Peyer's patch (tissue), 4 donors: ENCODE data around the gene TENT5C.

Experiments
- CTCF ChIP-seq, 6 experiments: fragments of 450-650 bp in 4 of 6; fragments of 200-600 bp in 2 of 6; sonication (generic) in 1 of 6; IDR thresholded peaks; one replicate each; pipeline ENCODE4 v1.5.1; 2017 to 2019; ENCODE audit warnings: antibody characterized with exemption in 6 of 6, mild to moderate bottlenecking in 3 of 6, moderate library complexity in 1 of 6
- POLR2A ChIP-seq, 2 donors: fragments of 450-650 bp; IDR thresholded peaks; one replicate each; pipeline ENCODE4 v1.5.1; 2017; ENCODE audit warnings: antibody characterized with exemption in 2 of 2, mild to moderate bottlenecking in 2 of 2, moderate library complexity in 2 of 2

- TF ChIP-seq CTCF (IDR thresholded peaks at IDR 0.05) = no peak
- TF ChIP-seq POLR2A (IDR thresholded peaks at IDR 0.05) = no peak
Observed at GRCh38 chr1:117565745-117566455, 39.9 kb upstream of the TENT5C start.
